GM18861 (cell line): ENCODE results near the gene MED13L.

Experiments
- ATAC-seq: cut with Tn5 transposase; IDR thresholded peaks from one replicate; pipeline ENCODE4 v1.9.1; 2021; ENCODE audit not compliant: unreplicated experiment

The MED13L gene

GRCh38 chr12:115949675-115950074 lies 327.8 kb downstream of the MED13L start:
- ATAC-seq = no peak

GRCh38 chr12:115947696-115948062 lies 329.8 kb downstream of the MED13L start:
- no peak for ATAC-seq

- ATAC-seq = no peak
Measured at GRCh38 chr12:115946867-115947695, 330.4 kb downstream of the MED13L start.

- ATAC-seq = no peak
Measured at GRCh38 chr12:115946092-115946491, 331.4 kb downstream of the MED13L start.

DNA sequence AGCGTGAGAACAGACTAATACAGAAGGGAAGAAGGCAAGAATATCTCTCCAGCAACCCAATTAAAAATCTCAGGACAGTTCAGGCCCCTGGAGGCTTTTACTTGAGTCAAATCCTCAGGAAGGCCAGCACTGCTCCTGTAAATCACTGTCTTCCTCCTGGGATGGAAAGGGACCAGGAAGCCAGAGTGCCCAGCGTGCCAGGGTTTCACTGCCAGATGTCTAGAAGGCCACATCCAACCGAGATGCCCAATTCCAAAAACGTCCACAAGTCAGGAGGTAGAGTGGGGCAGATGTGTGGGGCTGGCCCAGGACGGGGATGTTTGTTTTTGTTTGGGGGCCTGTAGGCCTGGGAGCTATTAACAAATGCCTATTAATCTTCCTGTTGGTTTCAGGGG lies 332.0 kb downstream of the MED13L start:
- no peak for ATAC-seq

- ATAC-seq = no peak
Measured at GRCh38 chr12:115944837-115945490, 332.5 kb downstream of the MED13L start.

- no peak for ATAC-seq
Measured at GRCh38 chr12:115944392-115944742, 333.1 kb downstream of the MED13L start.

DNA sequence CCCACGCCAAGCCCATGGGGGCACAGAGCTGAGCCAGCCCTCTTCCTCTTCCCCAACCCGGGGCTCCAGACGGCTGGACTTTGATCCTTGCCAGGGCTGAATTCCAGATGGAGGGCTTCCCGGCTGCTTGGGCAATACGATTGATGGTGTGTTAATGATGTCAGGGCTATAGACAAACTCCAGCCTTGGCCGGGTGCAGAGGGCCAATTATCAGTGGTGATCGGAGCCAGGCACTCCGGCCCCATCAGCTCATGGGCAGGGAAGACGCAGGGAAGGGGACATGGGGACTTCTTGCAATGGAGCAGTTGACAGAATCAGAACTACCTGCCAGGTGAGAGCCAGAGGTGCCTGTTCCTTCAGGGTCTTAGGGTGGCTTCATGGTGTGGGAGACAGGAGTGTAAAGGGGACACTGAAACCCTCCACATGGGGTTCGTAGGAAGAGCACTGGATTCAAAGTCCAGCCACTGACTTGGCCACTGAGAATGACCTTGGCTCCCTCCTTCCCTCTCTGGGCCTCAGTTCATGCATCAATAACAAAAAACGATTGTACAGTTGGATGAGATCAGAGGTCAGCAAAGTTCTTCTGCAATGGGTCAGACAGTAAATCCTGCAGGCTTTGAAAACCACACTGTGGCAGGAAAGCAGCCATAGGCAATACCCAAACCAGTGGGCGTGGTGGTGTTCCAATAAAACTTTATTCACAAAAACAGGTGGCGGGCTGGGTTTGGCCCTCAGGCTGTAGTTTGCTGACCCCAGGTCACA lies 333.7 kb downstream of the MED13L start:
- no peak for ATAC-seq

- no peak for ATAC-seq
Measured at GRCh38 chr12:115943310-115943629, 334.2 kb downstream of the MED13L start.

DNA sequence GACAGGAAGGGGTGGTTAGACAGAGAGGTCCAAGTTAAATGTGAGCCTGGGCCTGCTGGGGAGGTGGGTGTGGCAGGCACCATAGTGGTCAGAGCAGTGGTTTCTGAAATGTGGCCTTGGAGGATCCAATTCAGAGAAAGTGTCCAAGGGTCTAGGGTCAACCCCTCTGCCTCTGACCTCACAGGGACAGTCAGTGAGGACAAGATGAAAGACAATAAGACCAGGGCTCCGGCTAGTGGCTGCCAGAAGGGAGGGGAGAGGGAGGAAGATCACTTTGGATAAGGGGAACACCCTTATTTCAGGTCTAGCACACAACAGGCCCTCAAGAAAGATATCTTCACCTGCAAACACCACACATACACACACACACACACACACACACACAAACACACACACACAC lies 335.1 kb downstream of the MED13L start:
- no peak for ATAC-seq

DNA sequence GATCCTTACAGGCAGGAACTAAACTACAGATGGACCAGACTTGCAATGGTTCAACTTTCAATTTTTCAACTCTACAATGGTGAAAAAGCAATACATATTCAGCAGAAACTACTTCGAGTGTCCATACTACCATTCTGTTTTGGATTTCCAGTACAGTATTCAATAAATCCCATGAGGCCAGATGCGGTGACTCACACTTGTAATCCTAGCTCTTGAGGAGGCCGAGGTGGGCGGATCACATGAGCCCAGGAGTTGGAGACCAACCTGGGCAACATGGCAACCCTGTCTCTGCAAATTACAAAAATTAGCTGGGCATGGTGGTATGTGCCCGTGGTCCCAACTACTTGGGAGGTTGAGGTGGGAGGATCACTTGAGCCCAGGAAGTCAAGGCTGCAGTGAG lies 336.1 kb downstream of the MED13L start:
- no peak for ATAC-seq

GRCh38 chr12:115938794-115939377 lies 338.6 kb downstream of the MED13L start:
- ATAC-seq = no peak

GRCh38 chr12:115936997-115937916 lies 340.2 kb downstream of the MED13L start:
- ATAC-seq = no peak

DNA sequence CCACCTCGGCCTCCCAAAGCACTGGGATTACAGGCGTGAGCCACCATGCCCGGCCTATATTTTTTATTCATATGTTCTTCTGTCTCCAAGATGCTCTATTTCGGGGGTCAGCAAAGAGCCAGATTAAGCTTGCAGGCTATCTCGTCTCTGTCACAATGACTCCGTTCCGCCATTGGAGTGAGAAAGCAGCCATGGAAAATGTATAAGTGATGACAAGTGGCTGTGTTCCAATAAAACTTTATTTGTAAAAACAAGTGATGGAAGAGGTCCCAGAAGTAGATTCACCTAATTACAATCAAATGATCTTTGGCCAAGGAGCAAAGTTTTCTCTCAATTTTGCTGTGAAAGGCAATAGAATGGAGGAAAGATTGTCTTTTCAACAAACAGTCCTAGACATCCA lies 342.6 kb downstream of the MED13L start:
- ATAC-seq = no peak

- ATAC-seq = no peak
Measured at GRCh38 chr12:115934046-115934445, 343.4 kb downstream of the MED13L start.

DNA sequence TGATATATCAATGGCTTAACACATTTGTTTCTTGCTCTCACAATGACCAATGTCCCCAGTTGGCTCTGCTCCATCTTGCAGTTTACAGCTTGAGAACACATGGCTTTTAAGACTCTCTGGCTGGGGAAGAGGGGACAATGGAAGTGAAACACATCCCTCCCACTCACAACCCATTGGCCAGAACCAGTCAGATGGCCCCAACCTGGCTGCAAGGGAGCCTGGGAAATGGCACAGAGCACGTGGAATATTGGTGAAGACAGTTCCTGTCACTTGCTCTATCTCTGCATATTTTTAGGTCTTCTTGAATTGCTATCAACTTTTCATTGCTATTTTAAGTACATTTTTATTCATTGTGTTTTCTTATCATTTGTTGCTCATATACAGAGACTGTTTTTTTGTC lies 345.4 kb downstream of the MED13L start:
- no peak for ATAC-seq

- no peak for ATAC-seq
Measured at GRCh38 chr12:115930336-115930735, 347.2 kb downstream of the MED13L start.

DNA sequence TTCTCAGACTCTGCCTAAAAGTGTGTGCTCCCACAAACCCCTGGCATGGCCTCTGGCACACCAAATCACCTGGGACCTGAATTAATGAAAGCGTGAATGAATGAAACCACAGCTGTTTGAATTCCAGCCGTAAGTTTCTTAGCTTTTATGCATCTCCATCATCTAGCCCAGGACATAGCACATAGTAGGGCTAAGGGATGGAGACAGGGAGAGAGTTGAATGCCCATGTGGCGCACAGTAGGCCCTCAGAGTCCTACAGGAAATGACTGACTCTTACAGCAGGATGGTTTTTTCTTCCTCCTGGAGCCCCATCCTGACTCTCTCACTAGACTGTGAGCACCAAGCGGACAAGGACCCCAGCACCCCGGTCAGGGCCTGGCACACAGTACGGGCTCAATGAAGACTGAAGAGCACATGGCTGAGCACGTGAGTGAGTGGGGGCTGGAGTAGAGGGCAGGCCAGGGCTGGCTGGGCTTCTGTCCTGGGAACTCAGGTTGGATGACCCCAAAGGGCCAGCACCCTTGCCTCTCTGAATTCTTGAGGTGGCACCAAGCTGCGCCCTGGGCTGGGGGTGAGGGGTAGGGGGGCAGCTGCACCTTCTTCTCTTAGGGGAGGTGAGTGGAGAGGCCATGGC lies 351.3 kb downstream of the MED13L start:
- ATAC-seq = no peak

DNA sequence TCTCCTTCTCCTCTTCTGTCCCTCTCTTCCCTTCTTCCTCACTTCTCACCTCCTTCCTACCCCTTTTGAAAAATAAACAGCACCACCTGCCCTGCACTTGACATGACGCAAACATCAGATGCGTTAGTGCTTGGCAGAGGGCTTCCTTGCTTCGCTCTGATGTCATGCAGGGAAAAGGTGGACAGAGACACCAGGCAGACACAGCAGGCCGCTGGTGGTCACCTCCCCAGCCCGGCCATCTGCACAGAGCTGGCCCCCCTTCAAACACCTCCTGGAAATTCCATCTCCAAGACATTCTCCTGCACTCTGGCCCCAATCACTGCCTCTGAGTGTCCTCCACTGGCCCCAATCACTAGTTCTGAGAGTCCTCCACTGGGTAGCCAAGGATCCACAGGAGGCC lies 353.6 kb downstream of the MED13L start:
- ATAC-seq = no peak

DNA sequence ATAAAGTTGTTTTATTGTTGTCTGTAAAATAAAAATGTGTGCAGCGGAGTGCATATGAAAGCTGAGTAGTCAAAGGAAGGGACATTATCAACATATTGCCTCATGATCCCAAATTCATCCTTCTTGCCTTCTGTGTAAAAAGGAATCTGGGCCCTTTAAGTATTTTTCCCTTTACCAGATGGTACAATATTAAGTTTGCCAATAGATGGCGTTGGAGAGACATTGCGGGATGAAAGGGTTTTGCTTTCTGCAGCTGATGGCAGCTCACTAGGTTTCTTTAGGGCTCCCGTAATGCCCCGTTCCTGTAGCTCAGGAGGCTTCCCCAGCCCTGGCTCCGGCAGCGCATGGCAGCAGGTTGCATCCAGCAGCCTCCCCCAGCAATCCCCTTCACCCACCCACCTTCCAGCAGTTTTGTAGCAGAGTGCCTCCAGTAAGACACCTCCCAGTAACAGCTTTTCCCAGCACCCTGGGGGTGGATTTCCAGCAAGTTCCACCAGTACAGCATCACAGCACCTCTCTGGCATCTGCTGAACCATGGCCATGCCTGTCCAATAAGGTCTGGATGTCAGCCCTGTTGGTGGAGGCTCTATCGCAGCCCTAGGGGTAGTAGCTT lies 354.4 kb downstream of the MED13L start:
- no peak for ATAC-seq
